Measurements from ENCODE around the gene SCAMP2.

- no peak for TF ChIP-seq CTCF (IDR thresholded peaks at IDR 0.05 in 4 of 5, conservative IDR thresholded peaks at IDR 0.05 in 1 of 5)
- TF ChIP-seq POLR2A (IDR thresholded peaks at IDR 0.05): no peak
Measured at GRCh38 chr15:74809242-74809641, 63.9 kb downstream of the SCAMP2 start.

Data from gastrocnemius medialis (tissue), 4 donors.